Measurements from ENCODE around the gene PDLIM5. TPM values are rescaled to one million over a fixed set of nuclear protein-coding genes. Genes with fewer than 3 reads are reported as not detected.

The PDLIM5 gene
- total RNA-seq, 1 donor from 2014 or later: 112 TPM

DNA sequence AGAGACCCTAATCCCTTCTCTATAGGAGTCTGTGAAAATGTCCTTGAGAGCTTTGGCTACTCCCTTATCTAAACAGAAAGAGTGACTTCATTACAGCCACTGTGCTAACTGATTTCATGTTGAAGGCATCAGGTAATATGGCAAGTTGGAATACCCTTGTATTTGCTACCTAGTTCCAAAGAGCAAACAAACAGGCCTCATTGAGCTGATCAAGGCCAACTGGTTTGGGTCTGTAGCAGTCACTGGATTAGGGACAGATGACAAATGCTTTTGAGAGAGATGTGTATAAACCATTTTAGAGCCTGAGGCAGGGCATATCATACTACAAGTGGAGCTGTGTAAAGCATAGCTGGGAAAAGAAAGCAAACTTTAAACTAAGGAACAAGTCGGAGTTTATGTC is 22.9 kb upstream of the PDLIM5 start:
- DNase-seq: no peak

DNA sequence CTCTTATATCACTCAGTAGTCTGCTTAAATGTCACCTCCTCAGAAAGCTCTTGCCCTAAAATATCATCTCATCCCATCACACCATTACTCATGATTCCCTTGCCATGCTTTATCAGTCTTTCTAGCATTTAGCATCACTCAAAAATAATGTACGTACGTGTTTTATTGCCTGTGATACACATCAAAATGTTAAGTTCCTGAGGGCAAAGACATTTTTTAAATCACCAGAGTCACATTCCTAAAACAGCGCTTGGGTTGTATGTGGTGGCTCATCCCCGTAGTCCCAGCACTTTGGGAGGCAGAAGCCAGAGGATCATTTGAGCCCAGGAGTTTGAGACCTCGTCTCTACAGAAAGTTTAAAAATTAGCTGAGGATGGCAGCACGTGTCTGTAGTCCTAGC is 21.3 kb upstream of the PDLIM5 start:
- DNase-seq: no peak

DNA sequence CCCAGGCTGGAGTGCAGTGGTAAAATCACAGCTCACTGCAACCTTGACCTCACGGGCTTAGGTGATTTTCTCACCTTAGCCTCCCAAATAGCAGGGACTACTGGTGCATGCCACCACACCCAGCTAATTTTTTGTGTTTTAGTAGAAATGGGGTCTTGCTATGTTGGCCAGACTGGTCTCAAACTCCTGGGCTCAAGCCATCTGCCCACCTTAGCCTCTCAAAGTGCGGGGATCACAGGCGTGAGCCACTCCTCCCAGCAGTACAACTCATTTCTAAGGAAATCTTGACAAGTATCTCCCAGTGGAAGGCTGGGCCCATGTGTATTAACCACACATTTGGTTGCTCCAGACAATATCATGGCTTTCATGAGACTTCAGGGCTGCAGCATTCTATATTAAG is 20.4 kb upstream of the PDLIM5 start:
- DNase-seq: no peak

DNA sequence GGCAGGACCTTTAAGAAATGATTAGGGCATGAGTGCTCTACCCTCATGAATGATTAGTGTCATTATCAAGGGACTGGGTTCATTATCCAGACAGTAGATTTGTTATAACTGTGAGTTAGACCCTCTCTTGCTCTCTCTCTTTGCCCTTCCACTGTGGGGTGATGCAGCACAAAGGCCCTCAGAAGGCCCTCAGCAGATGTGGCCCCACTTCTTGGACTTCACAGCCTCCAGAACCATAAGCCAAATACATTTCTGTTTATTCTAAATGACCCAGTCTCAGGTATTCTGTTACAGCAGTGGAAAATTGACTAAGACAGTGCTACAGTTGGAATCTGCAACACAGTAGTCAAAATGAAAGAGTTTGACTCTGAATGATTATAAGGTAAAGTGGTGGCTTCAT is 17.2 kb upstream of the PDLIM5 start:
- no peak for DNase-seq

DNA sequence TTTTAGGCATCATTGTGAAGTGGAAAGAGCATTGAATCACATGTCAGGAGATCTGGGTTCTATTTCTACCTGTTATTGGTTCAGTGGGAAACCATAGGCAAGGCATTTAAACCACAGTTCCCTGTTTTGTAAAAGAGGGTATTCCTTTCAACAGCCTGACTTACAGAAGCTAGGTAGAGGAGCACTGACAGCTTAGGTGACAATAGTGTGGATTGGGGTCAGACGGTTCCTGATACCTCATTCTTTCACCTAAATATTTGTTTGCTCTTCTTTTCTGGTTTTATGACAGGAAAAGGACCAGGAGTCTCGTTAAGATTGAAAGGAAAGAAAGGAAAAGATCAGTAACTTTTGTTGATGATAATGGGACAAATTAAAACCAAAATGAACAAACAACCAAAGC is 15.9 kb upstream of the PDLIM5 start:
- DNase-seq: no peak

- no peak for DNase-seq
These were observed 15.2 kb upstream of the PDLIM5 start for GRCh38 chr4:94436512-94436911.

GRCh38 chr4:94439606-94440005 is 12.1 kb upstream of the PDLIM5 start:
- peak; percentile 72 for DNase-seq

- no peak for DNase-seq
These were observed 9.9 kb upstream of the PDLIM5 start for GRCh38 chr4:94441838-94442237.

DNA sequence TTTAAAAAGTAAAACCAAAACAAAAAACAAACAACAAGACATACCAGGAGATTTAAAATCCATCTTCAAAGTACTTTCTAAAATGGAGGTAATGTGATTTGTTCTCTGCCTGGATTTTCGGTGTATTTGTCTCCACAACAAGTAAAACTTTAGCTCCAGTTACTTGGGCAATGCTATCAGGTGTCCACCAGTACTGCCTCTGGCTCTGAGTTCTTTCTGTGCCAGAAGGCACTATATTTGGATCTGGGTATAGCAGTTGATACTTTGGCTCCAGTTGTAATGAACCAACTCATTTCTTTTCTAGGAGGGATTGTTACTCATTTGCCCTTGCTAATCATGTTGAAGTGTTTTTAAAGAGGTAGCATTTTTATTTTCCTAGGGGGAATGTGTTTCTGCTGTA is 9.5 kb upstream of the PDLIM5 start:
- DNase-seq: no peak

DNA sequence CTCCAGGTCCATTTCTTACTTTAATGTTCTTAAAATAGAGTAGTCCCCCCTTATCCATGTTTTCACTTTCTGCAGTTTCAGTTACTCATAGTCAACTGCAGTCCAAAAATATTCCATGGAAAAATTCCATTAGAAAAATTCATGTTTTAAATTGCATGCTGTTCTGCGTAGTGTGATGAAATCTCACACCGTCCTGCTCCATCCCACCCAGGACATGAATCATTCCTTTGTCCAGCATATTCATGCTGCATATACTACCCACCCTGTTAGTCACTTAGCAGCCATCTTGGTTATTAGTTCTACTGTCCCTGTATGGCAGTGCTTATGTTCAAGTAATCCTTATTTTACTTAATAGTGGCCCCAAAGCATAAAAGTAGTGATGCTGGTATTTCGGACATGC is 5.4 kb upstream of the PDLIM5 start:
- no peak for DNase-seq

DNA sequence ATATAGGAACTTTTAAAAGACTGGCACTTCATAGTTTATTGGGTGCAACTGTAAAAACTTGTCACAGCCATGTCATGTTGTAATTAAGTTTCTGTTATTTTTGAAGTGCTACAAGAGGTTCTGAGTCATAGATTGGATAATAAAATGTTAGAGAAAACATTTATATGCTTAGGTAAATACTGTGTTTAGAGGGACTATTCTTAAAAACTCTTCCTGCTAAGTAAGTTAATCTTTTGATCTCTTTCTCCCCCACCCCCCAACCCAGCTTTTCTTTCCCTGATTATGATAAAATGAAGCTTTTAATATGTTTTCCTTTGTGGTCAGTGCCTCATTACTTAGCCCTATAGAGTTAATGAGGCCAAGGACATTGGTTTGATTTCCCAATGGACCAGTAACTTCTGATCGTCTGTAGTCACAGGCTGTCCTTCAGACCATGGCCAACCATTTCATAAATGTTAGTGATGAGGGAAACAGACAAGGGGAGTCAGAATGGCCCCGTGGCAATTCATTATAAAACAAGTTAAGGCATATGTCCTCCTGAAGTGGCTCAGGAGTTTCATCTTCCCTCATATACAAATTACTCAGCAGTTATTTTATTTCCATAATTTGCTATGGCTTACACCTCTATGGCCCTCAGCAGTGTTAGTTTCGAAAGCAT is 3.9 kb upstream of the PDLIM5 start:
- DNase-seq: no peak

GRCh38 chr4:94448815-94449375 is 2.8 kb upstream of the PDLIM5 start:
- no peak for DNase-seq

- no peak for DNase-seq
These were observed 569 bp upstream of the PDLIM5 start for GRCh38 chr4:94451051-94451694.

- DNase-seq: peak; percentile 89
These were observed 982 bp downstream of the PDLIM5 start for GRCh38 chr4:94452476-94453371.

DNA sequence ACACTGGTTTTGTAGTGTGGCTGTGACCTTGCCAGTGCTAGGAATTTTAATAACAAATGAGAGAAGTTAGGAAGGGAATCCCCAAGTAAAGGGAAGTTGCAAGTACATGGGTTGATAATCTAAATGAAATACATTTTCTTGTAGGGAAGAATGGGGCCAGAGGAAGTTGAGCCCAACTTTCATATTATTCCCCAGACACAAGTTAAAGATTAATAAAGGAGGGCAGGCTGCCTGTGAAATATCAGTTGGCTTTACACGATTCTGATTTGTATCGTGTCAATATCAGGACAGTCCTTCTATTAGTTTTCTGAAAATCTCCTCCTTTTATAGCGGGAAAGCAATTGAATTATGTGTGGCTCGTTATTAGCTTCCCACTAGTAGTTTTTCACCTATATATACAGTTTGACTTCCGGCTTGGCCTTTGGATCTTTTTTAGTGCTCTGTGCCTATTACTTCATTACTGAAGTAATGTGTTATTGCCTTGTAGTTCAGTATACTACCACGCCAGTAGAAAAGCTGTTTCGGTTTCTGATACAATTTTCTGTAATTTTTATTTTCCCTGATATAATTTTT is 1.7 kb downstream of the PDLIM5 start:
- DNase-seq: peak; percentile 31

DNA sequence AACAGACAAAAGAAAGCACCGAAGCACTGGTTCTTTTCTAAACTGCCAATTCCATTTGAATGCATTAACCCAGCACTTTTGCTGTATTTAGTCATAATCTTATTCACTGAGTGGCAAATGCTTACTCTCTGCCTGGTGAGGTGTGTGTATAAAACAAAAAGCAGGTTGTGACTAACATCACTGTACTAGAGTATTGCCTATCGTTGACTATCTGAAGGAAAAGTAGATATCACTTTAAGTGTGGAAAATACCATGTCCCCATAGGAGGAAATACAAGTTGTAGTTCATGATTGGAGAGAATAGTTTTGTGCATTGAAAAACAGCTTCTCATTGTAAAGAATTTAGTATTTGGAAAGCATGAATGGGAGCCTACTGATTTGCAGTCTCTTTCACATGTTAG is 2.7 kb downstream of the PDLIM5 start:
- DNase-seq: peak; percentile 28

DNA sequence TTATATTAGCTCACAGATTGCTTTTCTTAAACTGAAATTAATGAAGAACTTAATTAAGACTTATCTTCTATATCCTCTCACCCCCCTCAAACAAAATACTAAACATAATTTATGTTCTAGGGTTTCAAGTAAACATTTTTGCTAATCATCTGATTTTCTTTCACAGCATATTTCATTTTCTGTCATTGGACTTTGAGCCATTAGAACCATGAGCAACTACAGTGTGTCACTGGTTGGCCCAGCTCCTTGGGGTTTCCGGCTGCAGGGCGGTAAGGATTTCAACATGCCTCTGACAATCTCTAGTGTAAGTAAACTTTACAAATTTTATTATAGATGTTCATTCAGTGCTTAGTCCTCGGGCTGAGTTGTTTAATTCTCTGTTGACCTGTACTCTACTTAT is 3.3 kb downstream of the PDLIM5 start:
- no peak for DNase-seq

DNA sequence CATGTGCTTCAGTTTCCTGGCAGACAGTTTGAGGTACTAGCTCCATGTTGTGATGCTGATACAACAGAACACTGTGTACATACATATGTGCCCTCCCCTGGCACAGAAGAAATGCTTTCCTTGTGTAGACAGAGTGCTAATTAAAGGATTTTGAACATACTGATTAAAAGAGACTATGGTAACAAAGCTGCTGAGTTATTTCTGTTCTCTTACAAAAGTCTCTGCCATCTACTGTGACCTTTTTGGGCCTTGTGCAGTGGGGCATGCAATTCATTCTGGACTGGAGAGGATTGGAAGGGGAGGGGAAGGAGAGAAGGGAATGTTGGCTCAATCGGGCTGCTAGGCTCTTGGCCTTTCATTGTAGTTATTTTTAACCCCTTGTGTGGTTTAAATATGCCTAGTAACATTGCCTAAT is 6.0 kb downstream of the PDLIM5 start:
- DNase-seq: no peak

GRCh38 chr4:94458682-94459081 is 6.9 kb downstream of the PDLIM5 start:
- DNase-seq: no peak

GRCh38 chr4:94459462-94460161 is 7.9 kb downstream of the PDLIM5 start:
- no peak for DNase-seq

- DNase-seq: no peak
These were observed 9.8 kb downstream of the PDLIM5 start for GRCh38 chr4:94461506-94461905.

- no peak for DNase-seq
These were observed 10.8 kb downstream of the PDLIM5 start for GRCh38 chr4:94462572-94462971.

Data from dermis blood vessel endothelial cell (primary cell).